ENCODE measurements around the gene SNAP23. TPM values are rescaled to one million over a fixed set of nuclear protein-coding genes. Genes with fewer than 3 reads are reported as not detected.

SNAP23 gene
- total and polyA plus RNA-seq, 5 donors from 2014 or later = 54.0 to 86.5 (median 70.0) TPM

- Mint-ChIP-seq H3K4me1 (peaks cover 18 to 65% (median 42%) of the 10 kb centered on the region in 4 donors), H3K4me3 (peak overlapping the region in 1 of 4 donors; percentile 15), H3K36me3 (peaks cover 5% of the 10 kb centered on the region), H3K9me3 (no peaks in the 10 kb centered on the region), H3K27me3 (no peaks in the 10 kb centered on the region), H3K27ac (peak overlapping the region in 1 of 3 donors; percentile 78)
- Histone ChIP-seq H3K36me3 (ENCODE audit: control insufficient read depth, insufficient read depth, low read length) (peaks cover 2% of the 10 kb centered on the region), H3K9me3 (ENCODE audit: control insufficient read depth in 2 of 2, low read length in 2 of 2) (no peaks in the 10 kb centered on the region), H3K27me3 (ENCODE audit: control insufficient read depth, insufficient read depth, low read length) (no peaks in the 10 kb centered on the region), H3K4me3 (ENCODE audit: low read depth, low read length) (no peak overlapping the region), H3K4me1 (ENCODE audit: control insufficient read depth, insufficient read depth, low read length, poor library complexity, severe bottlenecking) (peaks cover 16% of the 10 kb centered on the region), H3K27ac (ENCODE audit: insufficient read depth, low read length, poor library complexity, severe bottlenecking) (no peak overlapping the region)
- DNase-seq = no peak
- no peak for ATAC-seq (ENCODE audit: low read depth in 2 of 2)
Measured at GRCh38 chr15:42499858-42500609, 4.6 kb downstream of the SNAP23 start.

- Mint-ChIP-seq H3K27me3 (no peaks in the 10 kb centered on the region), H3K4me3 (no peak overlapping the region), H3K4me1 (peaks cover 18 to 55% (median 30%) of the 10 kb centered on the region in 4 donors), H3K9me3 (no peaks in the 10 kb centered on the region), H3K27ac (no peak overlapping the region), H3K36me3 (peaks cover under 1% of the 10 kb centered on the region)
- Histone ChIP-seq H3K36me3 (ENCODE audit: control insufficient read depth, insufficient read depth, low read length) (peaks cover 2% of the 10 kb centered on the region), H3K27ac (ENCODE audit: insufficient read depth, low read length, poor library complexity, severe bottlenecking) (no peak overlapping the region), H3K9me3 (ENCODE audit: control insufficient read depth in 2 of 2, low read length in 2 of 2) (no peaks in the 10 kb centered on the region), H3K4me1 (ENCODE audit: control insufficient read depth, insufficient read depth, low read length, poor library complexity, severe bottlenecking) (no peaks in the 10 kb centered on the region), H3K4me3 (ENCODE audit: low read depth, low read length) (no peak overlapping the region), H3K27me3 (ENCODE audit: control insufficient read depth, insufficient read depth, low read length) (no peaks in the 10 kb centered on the region)
- ATAC-seq (ENCODE audit: low read depth in 2 of 2) (no peak), DNase-seq (no peak)
Measured at GRCh38 chr15:42502477-42502876, 7.0 kb downstream of the SNAP23 start.

DNA sequence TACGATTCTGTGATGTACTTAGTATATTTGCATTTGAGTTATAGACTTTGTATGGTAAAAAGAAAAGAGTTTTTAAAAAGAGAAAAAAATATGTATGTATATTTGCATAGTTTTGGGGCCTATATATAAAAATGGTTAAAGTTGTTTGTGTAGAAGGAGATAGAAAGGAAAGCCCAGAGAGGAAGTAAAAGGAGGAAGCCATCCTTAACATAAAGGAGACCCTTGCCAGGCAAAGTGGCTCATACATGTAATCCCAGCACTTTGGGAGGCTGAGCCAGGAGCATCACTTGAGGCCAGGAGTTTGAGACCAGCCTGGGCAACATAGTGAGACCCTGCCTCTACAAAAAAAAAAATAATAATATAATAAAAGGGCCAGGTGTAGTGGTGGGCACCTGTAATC is 8.4 kb downstream of the SNAP23 start:
- no peak overlapping the region for H3K4me3 ChIP-seq (ENCODE audit: low read depth, low read length)

DNA sequence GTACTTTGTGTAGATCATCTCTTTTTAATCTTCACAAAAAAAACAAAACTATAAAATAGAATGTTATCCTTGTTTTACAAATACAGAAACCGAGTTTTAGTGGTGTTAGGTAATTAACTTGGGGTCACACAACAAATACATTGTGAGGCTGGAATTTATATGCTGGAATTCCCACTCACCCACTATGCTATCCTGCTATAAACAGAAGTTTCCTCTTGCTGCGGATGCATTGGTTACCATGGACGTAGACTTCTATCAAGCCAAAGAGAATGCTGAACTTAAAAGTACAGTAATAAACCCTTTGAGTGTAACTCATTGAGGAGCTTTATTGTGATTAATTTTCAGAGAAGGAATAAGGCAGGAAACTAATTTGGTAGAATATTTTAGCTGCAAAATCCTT is 9.2 kb downstream of the SNAP23 start:
- H3K4me1 ChIP-seq (ENCODE audit: control insufficient read depth, insufficient read depth, low read length, poor library complexity, severe bottlenecking) = no peaks in the 10 kb centered on the region
- H3K27ac ChIP-seq (ENCODE audit: insufficient read depth, low read length, poor library complexity, severe bottlenecking) = no peak overlapping the region
- no peaks in the 10 kb centered on the region for H3K27me3 Mint-ChIP-seq
- no peak overlapping the region for H3K4me3 Mint-ChIP-seq
- no peaks in the 10 kb centered on the region for H3K9me3 ChIP-seq (ENCODE audit: control insufficient read depth in 2 of 2, low read length in 2 of 2)
- DNase-seq (no peak), ATAC-seq (ENCODE audit: low read depth in 2 of 2) (no peak)
- no peaks in the 10 kb centered on the region for H3K9me3 Mint-ChIP-seq
- H3K4me3 ChIP-seq (ENCODE audit: low read depth, low read length) = no peak overlapping the region
- H3K27ac Mint-ChIP-seq = no peak overlapping the region
- no peaks in the 10 kb centered on the region for H3K27me3 ChIP-seq (ENCODE audit: control insufficient read depth, insufficient read depth, low read length)
- H3K36me3 ChIP-seq (ENCODE audit: control insufficient read depth, insufficient read depth, low read length) = peaks cover 2% of the 10 kb centered on the region
- peaks cover 9% of the 10 kb centered on the region for H3K36me3 Mint-ChIP-seq
- H3K4me1 Mint-ChIP-seq = peaks cover 16 to 35% (median 26%) of the 10 kb centered on the region in 4 donors

More for the DNA sequence above, 8.4 kb downstream of the SNAP23 start:
- Histone ChIP-seq H3K27ac (ENCODE audit: insufficient read depth, low read length, poor library complexity, severe bottlenecking) (no peak overlapping the region), H3K4me1 (ENCODE audit: control insufficient read depth, insufficient read depth, low read length, poor library complexity, severe bottlenecking) (no peaks in the 10 kb centered on the region), H3K27me3 (ENCODE audit: control insufficient read depth, insufficient read depth, low read length) (no peaks in the 10 kb centered on the region), H3K9me3 (ENCODE audit: control insufficient read depth in 2 of 2, low read length in 2 of 2) (no peaks in the 10 kb centered on the region), H3K36me3 (ENCODE audit: control insufficient read depth, insufficient read depth, low read length) (peaks cover 2% of the 10 kb centered on the region)
- H3K4me1 Mint-ChIP-seq = peaks cover 16 to 42% (median 29%) of the 10 kb centered on the region in 4 donors
- peaks cover 9% of the 10 kb centered on the region for H3K36me3 Mint-ChIP-seq
- no peaks in the 10 kb centered on the region for H3K27me3 Mint-ChIP-seq
- no peak for ATAC-seq (ENCODE audit: low read depth in 2 of 2)
- H3K27ac Mint-ChIP-seq = no peak overlapping the region
- no peaks in the 10 kb centered on the region for H3K9me3 Mint-ChIP-seq
- DNase-seq = no peak
- H3K4me3 Mint-ChIP-seq = no peak overlapping the region

DNA sequence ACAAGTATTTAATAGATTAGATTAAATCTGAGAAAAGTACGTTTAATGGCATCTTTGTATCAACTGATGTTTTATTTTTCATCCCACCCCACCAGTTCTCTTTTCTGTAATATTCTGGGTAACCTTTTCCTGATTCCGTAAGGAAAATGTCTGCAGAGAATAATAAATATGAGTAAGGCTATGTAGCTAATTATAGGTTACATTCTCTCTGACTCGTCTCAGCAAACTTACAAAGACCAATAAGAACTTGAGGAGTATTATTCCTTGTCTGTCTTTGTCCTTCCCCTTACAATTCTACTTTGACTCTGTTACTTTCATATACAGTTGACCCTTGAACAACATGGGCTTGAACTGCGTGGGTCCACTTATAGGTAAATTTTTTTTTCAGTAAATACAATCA is 12.1 kb downstream of the SNAP23 start:
- Histone ChIP-seq H3K27ac (ENCODE audit: insufficient read depth, low read length, poor library complexity, severe bottlenecking) (no peak overlapping the region), H3K36me3 (ENCODE audit: control insufficient read depth, insufficient read depth, low read length) (peaks cover 5% of the 10 kb centered on the region), H3K9me3 (ENCODE audit: control insufficient read depth in 2 of 2, low read length in 2 of 2) (no peaks in the 10 kb centered on the region), H3K27me3 (ENCODE audit: control insufficient read depth, insufficient read depth, low read length) (no peaks in the 10 kb centered on the region), H3K4me3 (ENCODE audit: low read depth, low read length) (no peak overlapping the region), H3K4me1 (ENCODE audit: control insufficient read depth, insufficient read depth, low read length, poor library complexity, severe bottlenecking) (no peaks in the 10 kb centered on the region)
- Mint-ChIP-seq H3K36me3 (peaks cover 9% of the 10 kb centered on the region), H3K27ac (no peak overlapping the region), H3K4me1 (peaks cover 14 to 30% (median 21%) of the 10 kb centered on the region in 4 donors), H3K9me3 (no peaks in the 10 kb centered on the region), H3K4me3 (no peak overlapping the region), H3K27me3 (no peaks in the 10 kb centered on the region)
- DNase-seq (no peak), ATAC-seq (ENCODE audit: low read depth in 2 of 2) (no peak)

- no peak for DNase-seq
- Mint-ChIP-seq H3K9me3 (no peaks in the 10 kb centered on the region), H3K36me3 (peaks cover 13% of the 10 kb centered on the region), H3K27ac (no peak overlapping the region), H3K4me1 (peaks cover 17 to 26% (median 24%) of the 10 kb centered on the region in 4 donors), H3K4me3 (no peak overlapping the region), H3K27me3 (no peaks in the 10 kb centered on the region)
- Histone ChIP-seq H3K27ac (ENCODE audit: insufficient read depth, low read length, poor library complexity, severe bottlenecking) (no peak overlapping the region), H3K36me3 (ENCODE audit: control insufficient read depth, insufficient read depth, low read length) (peaks cover 3% of the 10 kb centered on the region), H3K9me3 (ENCODE audit: control insufficient read depth in 2 of 2, low read length in 2 of 2) (no peaks in the 10 kb centered on the region), H3K27me3 (ENCODE audit: control insufficient read depth, insufficient read depth, low read length) (no peaks in the 10 kb centered on the region), H3K4me1 (ENCODE audit: control insufficient read depth, insufficient read depth, low read length, poor library complexity, severe bottlenecking) (no peaks in the 10 kb centered on the region), H3K4me3 (ENCODE audit: low read depth, low read length) (no peak overlapping the region)
- ATAC-seq (ENCODE audit: low read depth in 2 of 2) = no peak
Measured at GRCh38 chr15:42508263-42508690, 12.8 kb downstream of the SNAP23 start.

DNA sequence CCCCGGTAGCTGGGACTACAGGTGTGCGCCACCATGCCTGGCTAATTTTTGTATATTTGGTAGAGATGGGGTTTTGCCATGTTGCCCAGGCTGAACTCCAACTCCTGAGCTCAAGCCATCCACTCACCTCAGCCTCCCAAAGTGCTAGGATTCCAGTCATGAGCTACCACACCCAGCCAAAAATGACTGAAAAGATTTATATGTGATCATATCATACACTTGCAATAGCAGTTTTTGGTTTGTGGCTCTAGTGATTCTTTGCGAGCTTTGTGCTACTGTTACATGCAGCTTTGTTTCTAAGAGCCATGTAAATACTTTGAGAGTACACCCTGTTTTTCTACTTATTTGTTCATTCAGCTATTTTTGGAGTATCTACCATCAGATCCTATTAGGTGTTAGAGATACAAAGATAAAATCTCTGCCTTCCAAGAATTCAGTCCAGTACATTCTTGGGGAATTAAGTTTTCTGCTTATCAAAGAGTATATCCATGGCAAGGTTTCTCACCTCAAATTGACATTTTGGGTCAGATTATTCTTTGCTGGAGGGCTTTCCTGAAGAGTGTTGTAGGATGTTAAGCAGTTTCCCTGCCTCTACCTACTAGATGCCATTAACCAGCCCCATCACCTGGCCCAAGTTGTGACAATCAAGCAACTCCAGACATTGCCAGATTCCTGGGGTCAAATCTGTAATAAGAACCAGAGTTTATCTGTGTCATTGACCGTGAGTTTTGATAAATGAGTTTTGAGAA is 15.0 kb downstream of the SNAP23 start:
- H3K27me3 Mint-ChIP-seq = no peaks in the 10 kb centered on the region
- H3K27ac Mint-ChIP-seq = peak overlapping the region in 1 of 3 donors; percentile 15
- no peak overlapping the region for H3K4me3 Mint-ChIP-seq
- H3K4me1 ChIP-seq (ENCODE audit: control insufficient read depth, insufficient read depth, low read length, poor library complexity, severe bottlenecking) = no peaks in the 10 kb centered on the region
- H3K36me3 Mint-ChIP-seq = peaks cover 24% of the 10 kb centered on the region
- no peaks in the 10 kb centered on the region for H3K27me3 ChIP-seq (ENCODE audit: control insufficient read depth, insufficient read depth, low read length)
- no peaks in the 10 kb centered on the region for H3K9me3 Mint-ChIP-seq
- H3K36me3 ChIP-seq (ENCODE audit: control insufficient read depth, insufficient read depth, low read length) = peaks cover 17% of the 10 kb centered on the region
- no peaks in the 10 kb centered on the region for H3K9me3 ChIP-seq (ENCODE audit: control insufficient read depth in 2 of 2, low read length in 2 of 2)
- H3K4me1 Mint-ChIP-seq = peaks cover 16 to 26% (median 20%) of the 10 kb centered on the region in 4 donors
- no peak overlapping the region for H3K27ac ChIP-seq (ENCODE audit: insufficient read depth, low read length, poor library complexity, severe bottlenecking)
- no peak overlapping the region for H3K4me3 ChIP-seq (ENCODE audit: low read depth, low read length)
- no peak for DNase-seq
- ATAC-seq (ENCODE audit: low read depth in 2 of 2) = no peak
